Left lobe of liver (tissue), 2 donors: Measurements from ENCODE around the gene PLCG2. TPM values are rescaled to one million over a fixed set of nuclear protein-coding genes. Genes with fewer than 3 reads are reported as not detected.
A peak's percentile ranks its signal among the peaks of the same experiment; 100 is the strongest.
"Not testable (repeated sequence)": the region's sequence is repeated elsewhere in the genome, so short reads cannot be mapped to it uniquely, and the experiment has no call there.

ENCODE experiments used
- ATAC-seq: fragments of 200-7000 bp; cut with Tn5 transposase; one replicate; pipeline ENCODE4 v1.9.1; 2020; ENCODE audit warnings: mild to moderate bottlenecking, moderate library complexity
- DNase-seq: peaks from one replicate; pipeline ENCODE4 v3.0.0-alpha.2; 2020; ENCODE audit warnings: low spot score
- total RNA-seq: library from RNA; stranded (reverse); gene quantifications from one replicate; pipeline ENCODE4 v1.2.1, GENCODE V29; 2021
- donor health status: DM: no; HTN: no; CAD: no; lungs with moderate emphysema.
- donor health status: DM: no; HTN: yes; CAD: no.

The PLCG2 gene
- 12.1 TPM for total RNA-seq

- DNase-seq: peak; percentile 88
Measured at GRCh38 chr16:81778861-81779535, at the start of gene PLCG2. Gene PLCG2, plus strand, starts transcription at chr16:81779291. Its CDS starts 6,699 bp downstream, at chr16:81785990.

GRCh38 chr16:81729451-81729850 is 49.6 kb upstream of the PLCG2 start:
- ATAC-seq (no peak), DNase-seq (no peak)

More at GRCh38 chr16:81778861-81779535, at the start of gene PLCG2:
- peak; percentile 97 for ATAC-seq

- DNase-seq (peak; percentile 88), ATAC-seq (peak; percentile 94)
Measured at GRCh38 chr16:81730090-81731051, 48.7 kb upstream of the PLCG2 start.

GRCh38 chr16:81731649-81732048 is 47.4 kb upstream of the PLCG2 start:
- DNase-seq (no peak), ATAC-seq (no peak)

GRCh38 chr16:81732699-81733098 is 46.4 kb upstream of the PLCG2 start:
- DNase-seq: no peak
- ATAC-seq: no peak

- DNase-seq: no peak
- ATAC-seq: no peak
Measured at GRCh38 chr16:81733295-81733694, 45.8 kb upstream of the PLCG2 start.

- ATAC-seq (no peak), DNase-seq (no peak)
Measured at GRCh38 chr16:81734632-81735434, 44.3 kb upstream of the PLCG2 start.

GRCh38 chr16:81737885-81738536 is 41.1 kb upstream of the PLCG2 start:
- ATAC-seq: peak; percentile 99
- DNase-seq: peak; percentile 87

- ATAC-seq (peak; percentile 24), DNase-seq (peak; percentile 63)
Measured at GRCh38 chr16:81738783-81739496, 40.2 kb upstream of the PLCG2 start.

- DNase-seq (no peak), ATAC-seq (no peak)
Measured at GRCh38 chr16:81739503-81739902, 39.6 kb upstream of the PLCG2 start.

- no peak for ATAC-seq
- DNase-seq: no peak
Measured at GRCh38 chr16:81740169-81740568, 38.9 kb upstream of the PLCG2 start.

- not testable (repeated sequence) for ATAC-seq, DNase-seq
Measured at GRCh38 chr16:81741430-81741770, 37.7 kb upstream of the PLCG2 start.

- ATAC-seq (no peak), DNase-seq (no peak)
Measured at GRCh38 chr16:81744385-81744784, 34.7 kb upstream of the PLCG2 start.

- no peak for DNase-seq
- no peak for ATAC-seq
Measured at GRCh38 chr16:81744911-81745310, 34.2 kb upstream of the PLCG2 start.

GRCh38 chr16:81745704-81746558 is 33.2 kb upstream of the PLCG2 start:
- DNase-seq (peak; percentile 79), ATAC-seq (peak; percentile 99)

- DNase-seq: no peak
- ATAC-seq: no peak
Measured at GRCh38 chr16:81746566-81746965, 32.5 kb upstream of the PLCG2 start.

- no peak for ATAC-seq
- DNase-seq: no peak
Measured at GRCh38 chr16:81748476-81749198, 30.5 kb upstream of the PLCG2 start.

GRCh38 chr16:81752225-81752875 is 26.7 kb upstream of the PLCG2 start:
- ATAC-seq (peak; percentile 78), DNase-seq (peak; percentile 52)
